SKM-1 treated with dmso at 0.1 percent for 144 hours (cell line): ENCODE data around the gene SPOCK1.
"Not testable (repeated sequence)": the region's sequence is repeated elsewhere in the genome, so short reads cannot be mapped to it uniquely, and the experiment has no call there.

Experiments used
- DNase-seq: peaks from one replicate; lab custom pipeline; 2025; ENCODE audit not compliant: unreplicated experiment; lab: John Stamatoyannopoulos, UW

Gene SPOCK1

GRCh38 chr5:137498736-137499505 is at the start of gene SPOCK1:
TSS of gene SPOCK1 (minus strand) at chr5:137499326.
- peak; percentile 69 for DNase-seq

GRCh38 chr5:137545956-137546355 is 46.8 kb upstream of the SPOCK1 start:
- no peak for DNase-seq

- not testable (repeated sequence) for DNase-seq
Measured at GRCh38 chr5:137535449-137535848, 36.3 kb upstream of the SPOCK1 start.

- no peak for DNase-seq
Measured at GRCh38 chr5:137533963-137534362, 34.8 kb upstream of the SPOCK1 start.

GRCh38 chr5:137531266-137531665 is 32.1 kb upstream of the SPOCK1 start:
- DNase-seq: no peak

- DNase-seq: no peak
Measured at GRCh38 chr5:137521246-137521645, 22.1 kb upstream of the SPOCK1 start.

GRCh38 chr5:137516961-137517360 is 17.8 kb upstream of the SPOCK1 start:
- no peak for DNase-seq

- DNase-seq: no peak
Measured at GRCh38 chr5:137516251-137516797, 17.2 kb upstream of the SPOCK1 start.

- DNase-seq: no peak
Measured at GRCh38 chr5:137515238-137515637, 16.1 kb upstream of the SPOCK1 start.

GRCh38 chr5:137510671-137511070 is 11.5 kb upstream of the SPOCK1 start:
- no peak for DNase-seq

- no peak for DNase-seq
Measured at GRCh38 chr5:137507150-137507549, 8.0 kb upstream of the SPOCK1 start.

GRCh38 chr5:137506296-137506695 is 7.2 kb upstream of the SPOCK1 start:
- DNase-seq: no peak

- no peak for DNase-seq
Measured at GRCh38 chr5:137504916-137505315, 5.8 kb upstream of the SPOCK1 start.

GRCh38 chr5:137503456-137503855 is 4.3 kb upstream of the SPOCK1 start:
- DNase-seq: no peak

- DNase-seq: no peak
Measured at GRCh38 chr5:137502632-137503031, 3.5 kb upstream of the SPOCK1 start.

GRCh38 chr5:137501846-137502406 is 2.8 kb upstream of the SPOCK1 start:
- peak; percentile 27 for DNase-seq

GRCh38 chr5:137501226-137501625 is 2.1 kb upstream of the SPOCK1 start:
- DNase-seq: no peak

GRCh38 chr5:137500615-137501225 is 1.6 kb upstream of the SPOCK1 start:
- peak; percentile 60 for DNase-seq

- not testable (repeated sequence) for DNase-seq
Measured at GRCh38 chr5:137499506-137499847, 351 bp upstream of the SPOCK1 start.

- no peak for DNase-seq
Measured at GRCh38 chr5:137498301-137498735, 808 bp downstream of the SPOCK1 start.

- no peak for DNase-seq
Measured at GRCh38 chr5:137497396-137498290, 1.5 kb downstream of the SPOCK1 start.
